Keratinocyte (primary cell): ENCODE data around the gene TEAD2. TPM values are rescaled to one million over a fixed set of nuclear protein-coding genes. Genes with fewer than 3 reads are reported as not detected.

Experiments
- DNase-seq: peaks from one replicate; pipeline ENCODE4 v3.0.0-alpha.2; 2011; ENCODE audit warnings: low read depth, missing footprints, low spot score
- FAIRE-seq: peaks from 2 replicates; lab custom pipeline; 2011; peaks lifted over from hg19 to GRCh38; lab: Jason Lieb, UNC
- H2AFZ ChIP-seq: 2 replicates; pipeline ENCODE4 v1.6.0; 2012; ENCODE audit warnings: low read length, control low read depth, inconsistent platforms; ENCODE audit not compliant: control insufficient read depth
- H3K27ac ChIP-seq: 2 replicates; pipeline ENCODE4 v1.5.1; 2011; ENCODE audit warnings: low read length; ENCODE audit not compliant: control insufficient read depth, insufficient read depth
- H3K27me3 ChIP-seq: 3 replicates; pipeline ENCODE4 v1.6.0; 2011; ENCODE audit warnings: low read length; ENCODE audit not compliant: control insufficient read depth, insufficient read depth; ENCODE audit errors: extremely low read depth
- H3K36me3 ChIP-seq, 2 experiments: 2 replicates in 1 of 2; 3 replicates in 1 of 2; pipeline ENCODE4 v1.5.1; 2011; ENCODE audit warnings: low read length in 2 of 2, mild to moderate bottlenecking in 1 of 2; ENCODE audit not compliant: control insufficient read depth in 2 of 2, insufficient read depth in 2 of 2; ENCODE audit errors: extremely low read depth in 1 of 2
- H3K4me1 ChIP-seq: 3 replicates; pipeline ENCODE4 v1.5.1; 2011; ENCODE audit warnings: low read length; ENCODE audit not compliant: control insufficient read depth, insufficient read depth; ENCODE audit errors: extremely low read depth
- H3K4me2 ChIP-seq: 3 replicates; pipeline ENCODE4 v1.6.0; 2011; ENCODE audit warnings: low read depth, low read length; ENCODE audit not compliant: control insufficient read depth, insufficient read depth; ENCODE audit errors: extremely low read depth
- H3K4me3 ChIP-seq, 3 experiments: fragments of 200-600 bp in 1 of 3; sonication (generic) in 1 of 3; 2 replicates in 2 of 3; 3 replicates in 1 of 3; pipeline ENCODE4 v1.5.1; 2011 to 2016; ENCODE audit warnings: low read length in 3 of 3, mild to moderate bottlenecking in 3 of 3, control low read depth in 2 of 3, inconsistent platforms in 1 of 3, low read depth in 1 of 3, mixed read lengths in 1 of 3, mixed run types in 1 of 3, moderate library complexity in 1 of 3; ENCODE audit not compliant: control insufficient read depth in 2 of 3, insufficient read depth in 2 of 3; ENCODE audit errors: extremely low read depth in 1 of 3
- H3K79me2 ChIP-seq: 2 replicates; pipeline ENCODE4 v1.6.0; 2012; ENCODE audit warnings: low read length; ENCODE audit not compliant: control insufficient read depth, insufficient read depth
- H3K9ac ChIP-seq: 3 replicates; pipeline ENCODE4 v1.6.0; 2011; ENCODE audit warnings: low read length; ENCODE audit not compliant: control insufficient read depth, insufficient read depth; ENCODE audit errors: extremely low read depth
- H3K9me1 ChIP-seq: 3 replicates; pipeline ENCODE4 v1.6.0; 2011; ENCODE audit warnings: low read length; ENCODE audit not compliant: control insufficient read depth, insufficient read depth; ENCODE audit errors: extremely low read depth
- H3K9me3 ChIP-seq: 2 replicates; pipeline ENCODE4 v1.5.1; 2012; ENCODE audit warnings: low read depth, low read length; ENCODE audit not compliant: control insufficient read depth
- H4K20me1 ChIP-seq: 3 replicates; pipeline ENCODE4 v1.6.0; 2011; ENCODE audit warnings: low read length; ENCODE audit not compliant: control insufficient read depth, insufficient read depth; ENCODE audit errors: extremely low read depth
- EZH2 ChIP-seq: IDR thresholded peaks from one replicate; pipeline ENCODE4 v1.6.1; 2012; ENCODE audit warnings: inconsistent platforms, mild to moderate bottlenecking, low read length, moderate library complexity
- dilution Hi-C: fragments of 300-500 bp; cut with MboI; formaldehyde crosslinking; loops from one replicate; pipeline ENCODE4 v1.7.0; 2020; ENCODE audit warnings: low sequenced_read_pairs; ENCODE audit not compliant: extremely low pct_ligation_motif_present
- polyA plus RNA-seq, 5 experiments: library from polyadenylated mRNA; depleted of rRNA in 3 of 5; stranded (reverse) in 3 of 5; stranded (forward) in 1 of 5; unstranded in 1 of 5; fragments of >200 nt; gene quantifications; 1 replicate in 1 of 5; 2 replicates in 3 of 5; 3 replicates in 1 of 5; pipeline versions ENCODE4 v1.2.1 to v1.2.3, GENCODE V29; 2011 to 2012; ENCODE audit warnings: missing spikeins in 2 of 5, low read depth in 1 of 5, low replicate concordance in 1 of 5
- TF ChIP-seq, protein P1 (sequence below), 3 experiments: IDR thresholded peaks in 1 of 3; conservative IDR thresholded peaks in 1 of 3; optimal IDR thresholded peaks in 1 of 3; 2 replicates in 2 of 3; 3 replicates in 1 of 3; pipeline versions ENCODE3 to v1.5.1; 2011; ENCODE audit warnings: low read length in 3 of 3, mild to moderate bottlenecking in 3 of 3, moderate library complexity in 2 of 3, control low read depth in 1 of 3, inconsistent platforms in 1 of 3; ENCODE audit not compliant: insufficient read depth in 2 of 3; ENCODE audit errors: extremely low read depth in 1 of 3

Gene TEAD2
- polyA plus RNA-seq, 1 donor (not counting 4 experiments of a cell fraction or from before 2014, with no cell fraction given), result 6.4 TPM

- Histone ChIP-seq H3K9me3 (no peaks in the 10 kb centered on the region), H3K27me3 (no peaks in the 10 kb centered on the region), H3K79me2 (no peaks in the 10 kb centered on the region), H4K20me1 (no peaks in the 10 kb centered on the region), H3K36me3 (peaks cover 0 to 3% of the 10 kb centered on the region in 2 experiments), H3K9ac (peak overlapping the region; percentile 76), H3K4me1 (peaks cover 12% of the 10 kb centered on the region), H3K4me2 (peak overlapping the region; percentile 95), H3K9me1 (no peaks in the 10 kb centered on the region), H3K27ac (peak overlapping the region; percentile 18), H3K4me3 (peak overlapping the region; percentile 68 to 82 (median 70)), H2AFZ (peak overlapping the region; percentile 63)
- TF ChIP-seq, protein P1, sequence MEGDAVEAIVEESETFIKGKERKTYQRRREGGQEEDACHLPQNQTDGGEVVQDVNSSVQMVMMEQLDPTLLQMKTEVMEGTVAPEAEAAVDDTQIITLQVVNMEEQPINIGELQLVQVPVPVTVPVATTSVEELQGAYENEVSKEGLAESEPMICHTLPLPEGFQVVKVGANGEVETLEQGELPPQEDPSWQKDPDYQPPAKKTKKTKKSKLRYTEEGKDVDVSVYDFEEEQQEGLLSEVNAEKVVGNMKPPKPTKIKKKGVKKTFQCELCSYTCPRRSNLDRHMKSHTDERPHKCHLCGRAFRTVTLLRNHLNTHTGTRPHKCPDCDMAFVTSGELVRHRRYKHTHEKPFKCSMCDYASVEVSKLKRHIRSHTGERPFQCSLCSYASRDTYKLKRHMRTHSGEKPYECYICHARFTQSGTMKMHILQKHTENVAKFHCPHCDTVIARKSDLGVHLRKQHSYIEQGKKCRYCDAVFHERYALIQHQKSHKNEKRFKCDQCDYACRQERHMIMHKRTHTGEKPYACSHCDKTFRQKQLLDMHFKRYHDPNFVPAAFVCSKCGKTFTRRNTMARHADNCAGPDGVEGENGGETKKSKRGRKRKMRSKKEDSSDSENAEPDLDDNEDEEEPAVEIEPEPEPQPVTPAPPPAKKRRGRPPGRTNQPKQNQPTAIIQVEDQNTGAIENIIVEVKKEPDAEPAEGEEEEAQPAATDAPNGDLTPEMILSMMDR (optimal IDR thresholded peaks at IDR 0.05 in 1 of 3, IDR thresholded peaks at IDR 0.05 in 1 of 3, conservative IDR thresholded peaks at IDR 0.05 in 1 of 3; ENCODE audit: extremely low read depth in 1 of 3, insufficient read depth in 2 of 3, low read length in 3 of 3), result no peak
- TF ChIP-seq EZH2, result no peak
- dilution Hi-C loops, result no loop called here
- peak; percentile 5 for FAIRE-seq
- no peak for DNase-seq
Measured at GRCh38 chr19:49362929-49363267, 682 bp upstream of the TEAD2 start.

DNA sequence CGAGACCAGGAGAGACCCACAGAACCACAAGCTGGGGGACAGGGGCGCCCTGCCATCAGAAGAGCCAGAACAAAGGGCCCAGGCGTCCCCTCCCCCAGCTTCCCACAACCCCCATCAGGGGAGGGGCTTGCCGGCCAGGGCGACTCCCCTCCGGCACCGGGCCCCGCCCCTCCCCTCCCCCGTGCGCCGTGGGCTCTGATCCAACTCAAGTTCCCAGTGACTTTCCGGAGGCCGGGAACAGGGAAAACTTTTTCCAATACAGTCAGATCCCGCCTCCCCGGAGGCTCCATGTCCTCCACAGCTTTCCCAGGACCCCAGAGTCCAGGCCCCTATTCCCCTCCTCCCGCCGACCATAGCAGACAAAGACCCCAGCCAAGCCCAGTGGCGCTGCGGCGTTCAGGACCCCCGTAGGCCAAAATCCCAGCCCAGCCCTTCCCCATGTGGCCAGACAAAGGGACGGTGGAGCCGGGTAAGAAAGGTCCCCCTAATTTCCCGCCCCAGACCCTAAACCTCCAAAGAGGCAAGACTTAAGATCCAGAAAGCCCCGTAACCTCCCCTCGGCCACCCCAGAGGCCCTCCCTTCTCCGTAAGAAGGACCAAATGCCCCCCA lies 673 bp downstream of the TEAD2 start:
- Histone ChIP-seq H3K4me2 (peak overlapping the region; percentile 95), H3K36me3 (peaks cover 0 to 3% of the 10 kb centered on the region in 2 experiments), H3K4me1 (peaks cover 12% of the 10 kb centered on the region), H4K20me1 (no peaks in the 10 kb centered on the region), H3K27ac (no peak overlapping the region), H3K79me2 (no peaks in the 10 kb centered on the region), H3K9ac (peak overlapping the region; percentile 76), H3K4me3 (peak overlapping the region; percentile 68 to 82 (median 70)), H3K9me1 (no peaks in the 10 kb centered on the region), H3K9me3 (no peaks in the 10 kb centered on the region), H3K27me3 (no peaks in the 10 kb centered on the region), H2AFZ (peak overlapping the region; percentile 86)
- FAIRE-seq, result no peak
- dilution Hi-C loops, result no loop called here
- no peak for DNase-seq
- TF ChIP-seq, protein P1 (optimal IDR thresholded peaks at IDR 0.05 in 1 of 3, IDR thresholded peaks at IDR 0.05 in 1 of 3, conservative IDR thresholded peaks at IDR 0.05 in 1 of 3; ENCODE audit: extremely low read depth in 1 of 3, insufficient read depth in 2 of 3, low read length in 3 of 3), result no peak
- no peak for TF ChIP-seq EZH2
